Measurements from ENCODE around the gene OPCML. TPM values are rescaled to one million over a fixed set of nuclear protein-coding genes. Genes with fewer than 3 reads are reported as not detected.

OPCML gene
- total and polyA plus RNA-seq, 7 experiments from 2014 or later, result not detected

- H3K27ac ChIP-seq (ENCODE audit: low read depth, low read length), result no peak overlapping the region
- no peak overlapping the region for H3K4me3 ChIP-seq (ENCODE audit: low read length)
- Mint-ChIP-seq H3K27me3 (peaks cover 0 to 5% (median 0%) of the 10 kb centered on the region in 5 donors), H3K9me3 (peaks cover 0 to 5% (median 0%) of the 10 kb centered on the region in 11 donors), H3K36me3 (no peaks in the 10 kb centered on the region), H3K4me3 (no peak overlapping the region), H3K27ac (no peak overlapping the region), H3K4me1 (no peaks in the 10 kb centered on the region)
- H3K36me3 ChIP-seq (ENCODE audit: control insufficient read depth in 2 of 3, insufficient read depth in 3 of 3, low read length in 3 of 3), result no peaks in the 10 kb centered on the region
- ATAC-seq, result no peak
- no peaks in the 10 kb centered on the region for H3K4me1 ChIP-seq (ENCODE audit: control insufficient read depth in 2 of 2, insufficient read depth in 2 of 2, low read length in 2 of 2)
- intact Hi-C loops (cut with micrococcal nuclease), result no loop called here
- DNase-seq, result no peak
- ChIA-PET CTCF (no interaction called here), POLR2A (no interaction called here)
- H3K27me3 ChIP-seq (ENCODE audit: control insufficient read depth in 2 of 2, insufficient read depth in 2 of 2, low read length in 2 of 2), result no peaks in the 10 kb centered on the region
- no peaks in the 10 kb centered on the region for H3K9me3 ChIP-seq (ENCODE audit: control insufficient read depth in 2 of 3, low read length in 3 of 3)
Measured at GRCh38 chr11:132866783-132867545, 665.3 kb downstream of the OPCML start.

DNA sequence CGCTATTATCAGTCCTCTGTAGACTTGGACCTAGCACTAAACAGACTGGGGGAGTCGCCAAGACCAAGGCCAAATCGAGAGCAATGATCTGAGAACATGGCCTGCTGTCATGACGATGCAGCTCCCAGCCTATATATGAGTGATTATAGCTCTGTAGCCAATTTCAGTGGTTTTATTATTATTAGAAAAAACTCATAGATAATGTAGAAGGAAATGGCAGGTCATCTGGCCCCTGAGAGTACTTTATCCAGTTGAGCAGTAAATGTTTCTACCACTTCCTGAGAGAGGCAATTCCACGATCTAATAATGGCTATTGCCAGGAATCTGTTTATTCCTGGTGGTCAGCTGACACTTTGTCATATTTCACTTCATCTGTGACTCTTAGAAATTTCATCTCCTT, 666.7 kb downstream of the OPCML start:
- CTCF ChIA-PET, result no interaction called here
- H3K27ac Mint-ChIP-seq, result no peak overlapping the region
- peaks cover 0 to 5% (median 0%) of the 10 kb centered on the region in 11 donors for H3K9me3 Mint-ChIP-seq
- Histone ChIP-seq H3K27me3 (ENCODE audit: control insufficient read depth in 2 of 2, insufficient read depth in 2 of 2, low read length in 2 of 2) (no peaks in the 10 kb centered on the region), H3K27ac (ENCODE audit: low read depth, low read length) (no peak overlapping the region), H3K36me3 (ENCODE audit: control insufficient read depth in 2 of 3, insufficient read depth in 3 of 3, low read length in 3 of 3) (no peaks in the 10 kb centered on the region), H3K4me1 (ENCODE audit: control insufficient read depth in 2 of 2, insufficient read depth in 2 of 2, low read length in 2 of 2) (no peaks in the 10 kb centered on the region), H3K4me3 (ENCODE audit: low read length) (no peak overlapping the region), H3K9me3 (ENCODE audit: control insufficient read depth in 2 of 3, low read length in 3 of 3) (no peaks in the 10 kb centered on the region)
- ATAC-seq (no peak), DNase-seq (no peak)
- peaks cover 0 to 8% (median 0%) of the 10 kb centered on the region in 5 donors for H3K27me3 Mint-ChIP-seq
- no peaks in the 10 kb centered on the region for H3K36me3 Mint-ChIP-seq
- H3K4me3 Mint-ChIP-seq, result no peak overlapping the region
- intact Hi-C loops (cut with micrococcal nuclease), result no loop called here
- POLR2A ChIA-PET, result no interaction called here
- H3K4me1 Mint-ChIP-seq, result no peaks in the 10 kb centered on the region

- Histone ChIP-seq H3K36me3 (ENCODE audit: control insufficient read depth in 2 of 3, insufficient read depth in 3 of 3, low read length in 3 of 3) (no peaks in the 10 kb centered on the region), H3K27me3 (ENCODE audit: control insufficient read depth in 2 of 2, insufficient read depth in 2 of 2, low read length in 2 of 2) (no peaks in the 10 kb centered on the region), H3K9me3 (ENCODE audit: control insufficient read depth in 2 of 3, low read length in 3 of 3) (no peaks in the 10 kb centered on the region), H3K4me3 (ENCODE audit: low read length) (no peak overlapping the region), H3K4me1 (ENCODE audit: control insufficient read depth in 2 of 2, insufficient read depth in 2 of 2, low read length in 2 of 2) (no peaks in the 10 kb centered on the region), H3K27ac (ENCODE audit: low read depth, low read length) (no peak overlapping the region)
- POLR2A ChIA-PET, result no interaction called here
- intact Hi-C loops (cut with micrococcal nuclease), result no loop called here
- H3K9me3 Mint-ChIP-seq, result peaks cover 0 to 5% (median 0%) of the 10 kb centered on the region in 11 donors
- no peak for ATAC-seq
- DNase-seq, result no peak
- CTCF ChIA-PET, result no interaction called here
- H3K4me1 Mint-ChIP-seq, result no peaks in the 10 kb centered on the region
- peaks cover 0 to 10% (median under 1%) of the 10 kb centered on the region in 5 donors for H3K27me3 Mint-ChIP-seq
- H3K27ac Mint-ChIP-seq, result no peak overlapping the region
- H3K4me3 Mint-ChIP-seq, result no peak overlapping the region
- no peaks in the 10 kb centered on the region for H3K36me3 Mint-ChIP-seq
Measured at GRCh38 chr11:132864811-132865576, 667.3 kb downstream of the OPCML start.

GRCh38 chr11:132862933-132863332, 669.4 kb downstream of the OPCML start:
- Histone ChIP-seq H3K27me3 (ENCODE audit: control insufficient read depth in 2 of 2, insufficient read depth in 2 of 2, low read length in 2 of 2) (no peaks in the 10 kb centered on the region), H3K4me1 (ENCODE audit: control insufficient read depth in 2 of 2, insufficient read depth in 2 of 2, low read length in 2 of 2) (no peaks in the 10 kb centered on the region), H3K4me3 (ENCODE audit: low read length) (no peak overlapping the region), H3K9me3 (ENCODE audit: control insufficient read depth in 2 of 3, low read length in 3 of 3) (no peaks in the 10 kb centered on the region), H3K36me3 (ENCODE audit: control insufficient read depth in 2 of 3, insufficient read depth in 3 of 3, low read length in 3 of 3) (no peaks in the 10 kb centered on the region), H3K27ac (ENCODE audit: low read depth, low read length) (no peak overlapping the region)
- H3K27ac Mint-ChIP-seq, result no peak overlapping the region
- CTCF ChIA-PET, result no interaction called here
- DNase-seq (no peak), ATAC-seq (no peak)
- intact Hi-C loops (cut with micrococcal nuclease), result no loop called here
- peaks cover 0 to 14% (median 4%) of the 10 kb centered on the region in 5 donors for H3K27me3 Mint-ChIP-seq
- H3K36me3 Mint-ChIP-seq, result no peaks in the 10 kb centered on the region
- POLR2A ChIA-PET, result no interaction called here
- no peaks in the 10 kb centered on the region for H3K4me1 Mint-ChIP-seq
- H3K9me3 Mint-ChIP-seq, result peaks cover 0 to 5% (median 0%) of the 10 kb centered on the region in 11 donors
- H3K4me3 Mint-ChIP-seq, result no peak overlapping the region

- H3K27ac Mint-ChIP-seq, result no peak overlapping the region
- Histone ChIP-seq H3K36me3 (ENCODE audit: control insufficient read depth in 2 of 3, insufficient read depth in 3 of 3, low read length in 3 of 3) (no peaks in the 10 kb centered on the region), H3K4me1 (ENCODE audit: control insufficient read depth in 2 of 2, insufficient read depth in 2 of 2, low read length in 2 of 2) (no peaks in the 10 kb centered on the region), H3K9me3 (ENCODE audit: control insufficient read depth in 2 of 3, low read length in 3 of 3) (no peaks in the 10 kb centered on the region), H3K27ac (ENCODE audit: low read depth, low read length) (no peak overlapping the region), H3K4me3 (ENCODE audit: low read length) (no peak overlapping the region), H3K27me3 (ENCODE audit: control insufficient read depth in 2 of 2, insufficient read depth in 2 of 2, low read length in 2 of 2) (no peaks in the 10 kb centered on the region)
- CTCF ChIA-PET, result no interaction called here
- DNase-seq (no peak), ATAC-seq (no peak)
- no peaks in the 10 kb centered on the region for H3K4me1 Mint-ChIP-seq
- H3K36me3 Mint-ChIP-seq, result no peaks in the 10 kb centered on the region
- intact Hi-C loops (cut with micrococcal nuclease), result no loop called here
- no peaks in the 10 kb centered on the region for H3K9me3 Mint-ChIP-seq
- POLR2A ChIA-PET, result no interaction called here
- H3K27me3 Mint-ChIP-seq, result peaks cover 0 to 10% (median 4%) of the 10 kb centered on the region in 5 donors
- H3K4me3 Mint-ChIP-seq, result no peak overlapping the region
Measured at GRCh38 chr11:132862137-132862536, 670.2 kb downstream of the OPCML start.

DNA sequence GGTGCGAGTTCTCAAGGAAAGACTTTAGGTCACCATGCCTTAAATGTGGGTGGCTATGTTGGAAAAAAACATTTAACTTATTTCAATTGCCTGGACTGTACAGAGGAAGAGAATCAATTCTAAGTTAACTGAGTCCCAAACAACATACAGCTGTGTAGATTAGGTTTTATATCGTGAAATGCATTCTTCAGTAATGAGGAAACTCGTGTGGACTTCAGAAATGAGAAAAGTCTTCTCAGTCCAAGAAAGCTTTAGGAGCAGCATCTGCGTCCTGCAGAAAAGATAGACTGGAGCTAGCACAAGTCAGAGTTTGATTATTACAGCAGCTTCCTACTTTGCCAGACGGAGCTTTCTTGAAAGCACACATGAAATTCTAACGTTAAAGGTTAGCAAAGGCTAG, 673.0 kb downstream of the OPCML start:
- Mint-ChIP-seq H3K36me3 (no peaks in the 10 kb centered on the region), H3K27me3 (peaks cover 0 to 10% (median 5%) of the 10 kb centered on the region in 5 donors), H3K9me3 (peaks cover 0 to 6% (median 0%) of the 10 kb centered on the region in 11 donors), H3K4me1 (no peaks in the 10 kb centered on the region), H3K4me3 (no peak overlapping the region), H3K27ac (no peak overlapping the region)
- Histone ChIP-seq H3K27me3 (ENCODE audit: control insufficient read depth in 2 of 2, insufficient read depth in 2 of 2, low read length in 2 of 2) (no peaks in the 10 kb centered on the region), H3K4me3 (ENCODE audit: low read length) (no peak overlapping the region), H3K36me3 (ENCODE audit: control insufficient read depth in 2 of 3, insufficient read depth in 3 of 3, low read length in 3 of 3) (no peaks in the 10 kb centered on the region), H3K9me3 (ENCODE audit: control insufficient read depth in 2 of 3, low read length in 3 of 3) (no peaks in the 10 kb centered on the region), H3K4me1 (ENCODE audit: control insufficient read depth in 2 of 2, insufficient read depth in 2 of 2, low read length in 2 of 2) (no peaks in the 10 kb centered on the region), H3K27ac (ENCODE audit: low read depth, low read length) (no peak overlapping the region)
- ChIA-PET POLR2A (no interaction called here), CTCF (no interaction called here)
- DNase-seq (no peak), ATAC-seq (no peak)
- intact Hi-C loops (cut with micrococcal nuclease), result no loop called here

GRCh38 chr11:132858223-132858622, 674.1 kb downstream of the OPCML start:
- Histone ChIP-seq H3K4me3 (ENCODE audit: low read length) (no peak overlapping the region), H3K4me1 (ENCODE audit: control insufficient read depth in 2 of 2, insufficient read depth in 2 of 2, low read length in 2 of 2) (no peaks in the 10 kb centered on the region), H3K36me3 (ENCODE audit: control insufficient read depth in 2 of 3, insufficient read depth in 3 of 3, low read length in 3 of 3) (no peaks in the 10 kb centered on the region), H3K27me3 (ENCODE audit: control insufficient read depth in 2 of 2, insufficient read depth in 2 of 2, low read length in 2 of 2) (no peaks in the 10 kb centered on the region), H3K9me3 (ENCODE audit: control insufficient read depth in 2 of 3, low read length in 3 of 3) (no peaks in the 10 kb centered on the region), H3K27ac (ENCODE audit: low read depth, low read length) (no peak overlapping the region)
- H3K27me3 Mint-ChIP-seq, result peaks cover 0 to 10% (median 5%) of the 10 kb centered on the region in 5 donors
- H3K36me3 Mint-ChIP-seq, result no peaks in the 10 kb centered on the region
- no peaks in the 10 kb centered on the region for H3K4me1 Mint-ChIP-seq
- no peak overlapping the region for H3K4me3 Mint-ChIP-seq
- intact Hi-C loops (cut with micrococcal nuclease), result no loop called here
- ATAC-seq (no peak), DNase-seq (no peak)
- H3K9me3 Mint-ChIP-seq, result peaks cover 0 to 6% (median 0%) of the 10 kb centered on the region in 11 donors
- ChIA-PET CTCF (no interaction called here), POLR2A (no interaction called here)
- no peak overlapping the region for H3K27ac Mint-ChIP-seq

Data from naive thymus-derived CD4-positive, alpha-beta T cell (primary cell).